Activated CD4-positive, alpha-beta T cell treated with anti-CD3 and anti-CD28 coated beads, Interleukin-2, amount 50 U/mL, for 1 hour (primary cell): Measurements from ENCODE around the gene TMEM225B.
"Not testable (repeated sequence)": the region's sequence is repeated elsewhere in the genome, so short reads cannot be mapped to it uniquely, and the experiment has no call there.

Experiments
- DNase-seq: peaks from one replicate; pipeline ENCODE4 v3.0.0-alpha.2; 2020

Gene TMEM225B, protein sequence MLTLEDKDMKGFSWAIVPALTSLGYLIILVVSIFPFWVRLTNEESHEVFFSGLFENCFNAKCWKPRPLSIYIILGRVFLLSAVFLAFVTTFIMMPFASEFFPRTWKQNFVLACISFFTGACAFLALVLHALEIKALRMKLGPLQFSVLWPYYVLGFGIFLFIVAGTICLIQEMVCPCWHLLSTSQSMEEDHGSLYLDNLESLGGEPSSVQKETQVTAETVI

DNA sequence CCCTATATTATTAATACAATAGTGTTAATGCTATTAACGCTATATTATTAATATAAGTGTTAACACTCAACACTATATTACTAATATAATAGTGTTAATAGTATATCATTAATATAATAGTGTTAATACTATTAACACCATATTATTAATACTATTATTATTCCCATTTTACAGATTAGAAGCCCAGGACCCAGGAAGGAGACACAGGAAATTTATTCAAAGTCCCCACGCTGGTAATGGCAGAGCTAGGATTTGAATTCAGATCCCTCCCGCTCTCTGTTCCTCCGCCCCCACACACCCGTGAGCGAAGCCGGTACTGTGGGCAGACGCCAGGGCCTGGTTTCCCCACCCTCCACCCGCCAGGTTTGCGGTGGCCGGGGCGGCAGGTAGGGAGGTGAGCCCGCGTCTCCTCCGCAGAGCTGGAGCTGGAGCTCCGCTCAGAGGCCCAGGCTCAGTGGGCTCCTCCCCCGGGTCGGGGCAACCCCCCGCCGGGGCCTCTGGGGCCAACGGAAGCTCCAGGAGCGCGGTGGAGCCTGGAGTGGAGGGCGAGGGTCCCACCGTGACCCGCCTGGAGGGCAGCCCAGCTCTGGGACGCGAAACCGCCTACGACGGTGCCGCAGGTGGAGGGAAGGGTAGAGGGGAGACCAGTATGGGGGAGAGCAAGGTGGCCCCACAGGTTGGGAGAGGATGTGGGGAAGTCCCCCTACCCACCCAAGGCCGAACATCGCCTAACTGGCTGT lies at the start of gene TMEM225B:
Gene TMEM225B (plus strand): TSS at position 506 of the 740 bp plus-strand sequence. CDS start 6,122 bp downstream, outside the sequence.
- DNase-seq, result no peak

DNA sequence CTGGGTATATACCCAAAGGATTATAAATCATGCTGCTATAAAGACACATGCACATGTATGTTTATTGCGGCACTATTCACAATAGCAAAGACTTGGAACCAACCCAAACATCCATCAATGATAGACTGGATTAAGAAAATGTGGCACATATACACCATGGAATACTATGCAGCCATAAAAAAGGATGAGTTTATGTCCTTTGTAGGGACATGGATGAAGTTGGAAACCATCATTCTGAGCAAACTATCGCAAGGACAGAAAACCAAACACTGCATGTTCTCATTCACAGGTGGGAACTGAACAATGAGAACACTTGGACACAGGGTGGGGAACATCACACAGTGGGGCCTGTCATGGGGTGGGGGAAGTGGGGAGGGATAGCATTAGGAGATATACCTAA lies 48.5 kb upstream of the TMEM225B start:
- not testable (repeated sequence) for DNase-seq

DNA sequence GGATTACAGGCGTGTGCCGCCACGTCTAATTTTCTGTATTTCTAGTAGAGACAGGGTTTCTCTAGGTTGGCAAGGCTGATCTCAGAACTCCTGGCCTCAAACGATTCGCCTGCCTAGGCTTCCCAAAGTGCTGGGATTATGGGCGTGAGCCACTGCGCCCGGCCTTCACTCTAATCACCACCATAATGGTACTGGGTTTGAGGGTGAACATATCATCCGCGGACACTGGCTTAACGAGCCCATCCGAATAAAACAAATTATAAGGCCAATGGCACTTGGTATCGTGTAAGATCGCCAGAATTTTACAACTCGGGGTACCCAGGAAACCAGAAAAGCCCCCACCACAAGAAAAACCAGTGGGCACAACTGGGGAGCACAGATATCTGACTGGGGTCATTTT lies 46.7 kb upstream of the TMEM225B start:
- DNase-seq, result no peak

DNA sequence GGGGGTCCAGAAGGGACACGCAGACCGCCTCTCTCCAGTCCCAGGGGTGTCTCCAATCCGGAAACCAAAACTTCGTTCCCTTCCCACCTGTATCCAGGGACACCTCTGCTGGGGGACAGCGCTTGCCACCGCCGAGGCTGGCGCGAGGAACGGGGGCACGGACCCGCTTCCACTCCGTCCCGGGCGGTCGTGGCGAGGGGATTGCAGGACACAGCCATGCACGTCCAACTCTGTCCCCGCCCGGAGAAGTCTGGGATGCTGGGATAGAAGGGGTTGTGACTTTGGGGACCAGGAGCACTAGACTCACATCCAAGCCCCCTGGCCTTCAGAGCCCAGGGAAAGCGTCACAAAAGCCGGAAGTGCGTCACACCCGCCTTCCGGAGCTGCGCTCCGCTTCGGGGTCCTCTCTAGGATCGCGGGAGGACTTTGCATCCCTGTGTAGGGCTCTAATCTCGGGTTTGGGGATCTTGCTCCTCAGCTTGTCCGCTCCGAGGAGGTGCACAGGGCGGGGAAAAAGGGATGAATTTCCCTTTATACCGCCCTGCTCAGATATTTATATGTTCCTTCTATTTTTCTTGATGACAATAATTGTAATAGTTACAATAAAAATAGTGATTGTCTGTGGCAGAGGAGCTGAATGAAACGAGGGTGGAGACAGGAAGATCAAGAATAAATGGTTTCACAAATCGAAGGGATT lies 46.2 kb upstream of the TMEM225B start, which contains the start of gene FAM200A:
Gene FAM200A (minus strand): TSS at position 348 of the 697 bp plus-strand sequence. CDS start 3,707 bp downstream, outside the sequence.
- peak; percentile 81 for DNase-seq

DNA sequence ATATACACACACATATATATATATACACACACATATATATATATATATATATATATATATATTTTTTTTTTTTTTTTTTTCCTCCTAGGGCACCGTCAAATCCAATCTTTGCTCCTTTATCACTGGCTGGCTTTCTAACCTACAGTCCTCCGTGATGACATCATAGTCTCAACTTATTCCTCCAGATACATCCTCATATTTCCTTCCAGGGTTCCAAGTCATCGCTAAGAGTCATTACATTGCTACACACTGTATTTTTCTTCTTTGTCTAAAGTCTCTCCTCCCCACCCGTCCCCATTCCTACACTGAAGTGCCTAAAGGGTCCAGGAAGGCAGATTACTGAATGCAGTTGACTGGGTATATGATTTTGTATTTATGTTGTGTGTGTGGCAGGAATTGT lies 45.0 kb upstream of the TMEM225B start:
- no peak for DNase-seq

DNA sequence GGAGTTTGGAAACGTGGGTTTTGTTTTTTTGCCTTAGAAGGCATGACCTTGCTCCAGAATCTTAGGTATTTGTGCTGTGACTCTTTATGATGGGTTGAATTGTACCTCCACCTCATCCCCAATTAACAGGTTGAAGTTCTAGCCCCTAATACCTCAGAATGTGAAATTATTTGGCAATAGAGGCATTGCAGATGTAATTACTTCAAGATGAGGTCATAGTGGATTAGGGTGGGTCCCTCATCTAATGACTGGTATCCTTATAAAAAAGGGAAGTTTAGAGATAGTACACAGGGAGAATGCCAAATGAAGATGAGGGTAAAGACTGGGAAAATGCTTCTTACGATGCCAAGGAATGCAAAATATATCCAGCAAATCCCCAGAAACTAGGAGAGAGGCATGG lies 43.1 kb upstream of the TMEM225B start:
- no peak for DNase-seq

DNA sequence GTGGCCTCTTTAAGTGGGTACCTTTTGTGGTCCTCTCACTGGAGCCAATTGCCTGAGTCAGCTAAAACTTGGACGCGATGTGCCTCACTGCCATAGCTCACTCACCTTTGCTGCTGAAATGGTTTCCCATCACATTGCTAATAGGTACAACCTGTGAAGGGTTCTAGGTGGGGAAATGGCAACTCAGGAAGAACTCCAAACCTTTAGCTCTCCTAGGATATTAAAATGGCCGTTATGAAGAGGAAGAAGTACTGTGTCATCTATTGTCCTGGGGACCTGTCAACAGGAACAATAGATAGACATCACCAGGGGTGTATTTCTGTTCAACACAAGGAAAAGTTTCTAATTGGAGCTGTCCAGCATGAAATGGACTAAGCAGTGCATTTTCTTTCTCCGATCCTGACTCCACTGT lies 40.9 kb upstream of the TMEM225B start:
- DNase-seq, result no peak

DNA sequence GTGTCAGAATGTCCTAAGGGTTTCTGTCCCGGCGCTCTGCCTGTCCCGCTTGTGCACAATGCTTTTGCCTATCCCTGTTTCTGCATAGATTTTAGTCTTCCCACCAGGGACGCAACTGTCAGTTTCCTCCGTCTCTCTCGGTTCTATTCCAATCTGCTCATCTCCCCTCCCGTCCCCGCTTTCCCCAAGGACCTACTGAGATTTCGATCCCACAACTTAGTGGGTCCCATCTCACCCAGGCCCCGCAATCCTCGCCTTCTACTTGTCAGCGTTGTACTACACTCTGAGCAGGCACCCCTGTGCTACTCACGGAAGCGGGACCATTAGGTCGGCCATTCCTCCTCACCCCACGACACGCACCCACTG lies 40.1 kb upstream of the TMEM225B start:
- no peak for DNase-seq

DNA sequence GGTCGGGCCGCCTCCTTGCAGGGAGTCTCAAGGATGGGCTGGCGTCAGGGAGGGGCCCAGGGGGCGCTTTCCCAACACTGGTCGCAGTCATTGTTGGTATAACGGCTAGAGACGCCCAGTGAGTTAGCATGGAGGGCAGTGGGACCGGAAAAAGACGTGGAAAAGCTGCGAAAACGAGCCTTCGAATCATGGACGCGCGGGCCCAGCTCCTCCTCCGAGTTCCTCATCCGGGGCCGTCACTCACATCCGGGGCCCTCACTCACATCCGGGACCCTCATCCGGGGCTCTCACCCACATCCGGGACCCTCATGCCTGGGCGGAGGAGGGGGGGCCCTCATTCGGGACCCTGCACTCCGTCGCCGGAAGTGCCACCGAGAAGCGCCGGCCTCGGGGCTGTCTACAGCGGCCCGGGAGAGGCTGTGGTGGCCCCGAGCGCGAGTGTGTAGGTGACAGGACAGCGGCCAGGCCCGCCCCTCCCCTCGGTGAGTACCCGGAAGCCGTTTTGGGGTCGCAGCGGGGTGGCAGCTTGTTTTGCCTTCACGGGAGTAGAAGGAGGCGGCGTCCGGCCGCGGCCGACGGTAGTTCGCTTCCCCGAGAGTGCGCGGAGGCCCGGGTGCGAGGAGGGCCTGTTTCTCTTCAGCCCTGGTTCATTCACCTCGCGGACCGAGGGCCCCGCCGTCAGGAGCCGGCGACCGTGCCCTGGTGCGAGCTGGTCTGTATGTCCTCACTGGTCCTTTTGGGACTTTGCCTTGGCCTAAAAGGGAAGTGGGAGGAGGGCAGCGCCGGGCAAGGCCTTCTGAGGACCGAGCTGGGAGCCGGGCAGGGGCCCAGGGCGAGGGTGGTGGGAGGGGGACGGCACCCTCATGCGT lies 39.5 kb upstream of the TMEM225B start, which contains the start of gene ZNF655:
Gene ZNF655 (plus strand): TSS at position 337 of the 869 bp plus-strand sequence. CDS start 1,918 bp downstream, outside the sequence.
- peak; percentile 86 for DNase-seq

DNA sequence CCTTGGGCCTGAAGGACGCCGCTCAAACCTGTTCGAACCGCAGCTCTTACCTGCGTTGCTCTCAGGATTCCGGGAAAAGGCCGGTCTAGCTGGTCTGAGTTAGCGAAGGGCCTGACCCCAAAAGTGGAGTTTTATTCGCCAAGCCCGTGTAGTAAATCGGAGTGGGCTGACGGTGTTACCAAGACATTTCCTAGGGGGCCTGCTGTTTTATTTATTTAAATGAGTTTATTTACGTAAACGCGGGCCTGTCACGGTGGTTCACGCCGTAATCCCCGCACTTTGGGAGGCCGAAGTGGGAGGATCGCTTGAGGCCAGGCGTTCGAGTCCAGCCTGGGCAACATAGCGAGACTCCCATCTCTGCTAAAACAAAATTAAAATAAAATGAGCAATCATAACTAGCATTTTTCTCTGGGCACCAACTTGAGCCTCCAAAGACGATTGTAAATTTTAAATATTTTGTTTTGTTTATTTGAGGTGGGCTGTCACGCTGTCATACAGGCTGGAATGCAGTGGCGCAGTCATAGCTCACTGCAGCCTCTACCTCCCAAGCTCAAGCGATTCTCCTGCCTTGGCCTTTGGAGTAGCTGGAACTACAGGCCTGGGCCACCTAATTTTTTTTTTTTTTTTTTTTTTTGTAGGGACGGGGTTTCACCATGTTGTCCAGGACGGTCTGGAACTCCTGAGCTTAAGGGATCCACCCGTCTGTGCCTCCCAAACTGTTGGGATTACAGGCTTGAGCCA lies 38.7 kb upstream of the TMEM225B start:
- DNase-seq, result no peak

DNA sequence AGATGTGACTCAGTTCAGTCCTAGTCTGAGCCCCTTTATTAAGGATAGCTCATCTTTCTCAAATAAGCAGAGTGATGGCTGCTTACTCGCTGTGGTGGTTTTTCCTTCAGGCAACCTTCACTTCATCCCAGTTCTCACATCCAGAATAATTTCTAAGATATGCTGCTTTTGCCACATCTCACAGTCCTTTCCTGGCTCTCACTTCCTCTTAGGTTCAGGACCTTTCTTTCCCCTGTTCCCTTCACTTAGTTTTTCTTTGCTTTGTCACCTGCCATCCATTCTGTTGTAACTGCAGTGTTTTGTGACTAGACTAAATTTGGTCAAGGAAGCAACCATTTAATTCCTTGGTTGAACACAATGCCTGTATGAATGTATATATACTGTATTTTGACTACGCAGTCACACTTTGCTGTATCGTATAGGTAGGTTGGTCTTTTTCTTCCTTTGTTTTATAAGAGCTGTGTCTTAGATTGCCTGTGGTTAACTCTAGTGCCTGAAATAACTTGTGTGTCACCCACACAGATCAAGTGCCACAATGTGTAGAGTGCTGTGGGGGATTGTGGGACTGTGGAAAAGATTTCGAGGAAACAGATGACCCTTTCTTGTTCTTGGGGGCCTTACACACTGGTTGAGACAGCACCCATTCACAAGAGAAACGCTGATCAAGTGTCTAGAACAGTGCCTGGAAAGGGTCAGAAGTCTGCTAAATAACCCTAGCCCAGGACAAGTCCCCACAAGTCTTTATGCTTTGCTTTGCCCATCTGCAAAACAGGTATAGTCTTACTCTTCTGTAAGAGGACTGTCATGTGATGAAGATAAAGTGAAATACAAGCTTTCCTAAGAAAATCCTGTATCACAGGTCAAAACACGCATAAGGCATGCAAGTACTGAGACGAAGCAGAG lies 37.0 kb upstream of the TMEM225B start:
- DNase-seq, result no peak

DNA sequence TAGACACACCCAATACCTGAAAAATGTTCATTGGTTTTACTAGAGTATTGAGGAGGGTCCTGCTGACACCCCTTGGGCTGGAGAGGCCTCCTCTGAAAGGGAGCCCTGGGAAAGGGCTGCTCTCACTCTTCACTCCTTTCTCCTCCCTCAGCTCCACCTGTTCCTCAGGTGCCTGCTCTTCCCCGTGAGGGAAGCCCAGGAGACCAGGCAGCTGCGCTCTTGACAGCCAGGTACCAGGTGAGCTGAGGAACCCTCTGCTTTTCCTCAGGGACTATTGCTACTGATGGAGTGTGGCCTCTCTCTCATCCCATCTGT lies 36.4 kb upstream of the TMEM225B start:
- no peak for DNase-seq

DNA sequence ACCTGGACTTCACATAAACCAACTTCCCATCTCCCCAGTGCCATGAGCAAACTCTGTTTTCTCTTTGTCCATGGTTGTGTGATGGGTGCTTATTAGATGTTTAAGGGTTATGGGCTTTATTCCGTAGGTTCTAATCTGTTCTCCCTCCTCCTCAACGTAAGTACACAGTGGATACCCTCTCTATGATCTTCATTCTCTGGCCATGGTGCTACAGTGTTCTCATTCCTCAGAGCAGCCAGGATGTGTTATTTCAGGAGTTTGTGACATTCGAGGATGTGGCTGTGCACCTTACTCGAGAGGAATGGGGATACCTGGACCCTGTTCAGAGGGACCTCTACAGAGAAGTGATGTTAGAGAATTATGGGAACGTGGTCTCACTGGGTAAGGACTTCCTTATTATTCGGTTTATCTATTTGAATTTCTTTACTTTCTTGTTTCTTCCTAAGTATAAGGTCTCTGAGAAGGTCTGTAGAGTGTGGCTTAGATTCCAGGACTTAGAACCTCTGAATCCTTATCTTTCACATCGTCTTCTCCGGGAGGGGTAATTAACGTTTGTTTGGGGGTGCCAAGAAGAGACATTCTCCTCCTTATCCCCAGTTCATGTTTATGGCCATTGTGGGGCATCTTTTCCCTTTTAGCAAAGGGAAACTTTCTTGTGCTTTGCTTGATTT lies 35.8 kb upstream of the TMEM225B start:
- DNase-seq, result no peak

DNA sequence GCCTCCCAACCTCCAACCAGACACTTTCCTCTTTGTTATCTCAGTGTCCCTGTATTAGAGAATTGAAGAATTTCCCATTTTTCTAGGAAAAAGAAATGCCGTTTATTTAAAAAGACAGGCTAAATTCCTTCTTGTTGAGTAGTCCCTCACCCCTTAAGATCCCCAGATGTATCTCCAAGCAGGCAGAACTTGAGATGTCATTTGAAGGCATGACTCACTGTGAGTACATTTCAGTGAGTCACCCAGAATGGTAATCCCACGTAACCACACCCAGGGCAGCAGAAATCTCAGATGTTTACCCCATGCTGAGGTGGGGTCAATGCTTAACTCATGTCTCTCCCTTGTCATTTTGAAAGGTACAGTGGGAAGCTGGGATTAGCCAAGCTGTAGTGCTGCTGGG lies 35.2 kb upstream of the TMEM225B start:
- no peak for DNase-seq

DNA sequence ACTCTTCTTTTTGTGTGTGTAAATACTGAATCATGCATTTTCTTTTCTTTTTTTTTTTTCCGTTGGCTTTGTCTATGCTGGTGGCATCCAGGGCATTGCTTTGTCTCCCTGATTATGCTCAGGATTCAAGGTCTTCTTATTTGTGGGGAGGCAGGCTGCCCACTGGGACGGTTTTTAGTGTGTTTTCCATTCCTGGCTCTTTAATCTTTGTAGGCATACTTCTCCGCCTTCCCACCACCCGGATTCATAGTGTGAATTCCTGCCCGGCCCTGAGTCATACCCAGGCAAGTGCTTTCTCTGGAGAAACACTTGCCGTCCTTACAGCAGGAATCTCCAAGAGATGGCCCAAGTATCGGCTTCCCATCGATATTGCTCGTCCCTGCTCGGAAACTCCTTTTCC lies 34.4 kb upstream of the TMEM225B start:
- DNase-seq, result no peak

DNA sequence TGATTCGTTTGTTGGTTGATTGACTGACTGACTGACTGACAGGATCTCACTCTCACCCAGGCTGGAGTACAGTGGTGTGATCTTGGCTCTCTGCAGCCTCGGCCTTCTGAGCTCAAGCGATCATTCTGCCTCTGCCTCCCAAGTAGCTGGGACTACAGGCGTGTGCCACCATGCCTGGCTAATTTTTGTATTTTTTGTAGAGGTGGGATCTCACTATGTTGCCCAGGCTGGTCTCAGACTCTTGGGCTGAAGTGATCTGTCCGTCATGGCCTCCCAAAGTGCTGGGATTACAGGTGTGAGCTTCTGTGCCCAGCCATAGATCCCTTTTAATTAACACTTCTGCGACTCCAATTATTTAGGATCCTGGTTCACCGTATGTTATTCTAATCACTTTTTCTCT lies 29.3 kb upstream of the TMEM225B start:
- not testable (repeated sequence) for DNase-seq

DNA sequence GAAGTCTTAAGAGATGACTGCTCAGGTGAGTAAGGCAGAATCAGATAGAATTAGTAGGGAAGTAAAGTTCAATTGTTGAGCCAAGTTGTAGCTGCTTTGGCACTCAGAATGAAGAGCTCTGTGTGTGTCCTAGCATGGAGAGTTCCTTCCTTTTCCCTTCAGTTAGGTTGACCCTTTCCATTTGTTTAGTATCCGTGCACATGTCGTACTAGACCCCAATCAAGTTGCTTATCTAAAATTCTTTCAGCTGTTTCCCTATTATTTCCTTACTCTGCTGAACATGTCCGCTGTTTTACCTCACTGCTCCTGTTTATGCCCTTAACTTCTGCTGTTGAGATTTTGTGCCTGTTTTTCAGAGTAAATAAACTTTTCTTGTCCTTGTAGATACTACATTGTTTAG lies 26.3 kb upstream of the TMEM225B start:
- no peak for DNase-seq

DNA sequence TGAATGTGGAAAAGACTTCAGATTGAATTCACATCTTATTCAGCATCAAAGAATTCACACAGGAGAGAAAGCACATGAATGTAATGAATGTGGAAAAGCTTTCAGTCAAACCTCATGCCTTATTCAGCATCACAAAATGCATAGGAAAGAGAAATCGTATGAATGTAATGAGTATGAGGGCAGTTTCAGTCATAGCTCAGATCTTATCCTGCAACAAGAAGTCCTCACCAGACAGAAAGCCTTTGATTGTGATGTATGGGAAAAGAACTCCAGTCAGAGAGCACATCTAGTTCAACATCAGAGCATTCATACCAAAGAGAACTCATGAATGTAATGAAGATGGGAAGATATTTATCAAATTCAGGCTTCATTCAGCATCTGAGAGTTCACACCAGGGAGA lies 24.8 kb upstream of the TMEM225B start:
- no peak for DNase-seq

DNA sequence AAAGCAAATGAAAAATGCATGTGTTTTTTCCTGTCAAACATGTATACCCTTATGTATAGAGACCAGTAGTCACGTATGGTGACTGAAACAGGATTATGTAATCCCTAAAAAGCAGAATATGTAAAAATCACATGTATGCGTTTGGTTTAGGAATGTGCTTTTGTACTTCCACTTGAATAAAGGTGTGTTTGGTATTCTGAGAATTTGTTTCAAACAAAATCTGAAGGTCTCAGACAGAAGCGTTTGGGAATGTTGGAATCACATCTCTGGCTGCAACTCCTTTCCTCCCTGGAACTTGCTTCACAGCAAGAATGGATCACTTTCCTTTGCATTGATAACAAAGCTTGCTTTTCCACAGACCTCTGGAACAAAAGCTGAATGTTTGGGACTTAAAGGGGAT lies 21.8 kb upstream of the TMEM225B start:
- DNase-seq, result no peak

DNA sequence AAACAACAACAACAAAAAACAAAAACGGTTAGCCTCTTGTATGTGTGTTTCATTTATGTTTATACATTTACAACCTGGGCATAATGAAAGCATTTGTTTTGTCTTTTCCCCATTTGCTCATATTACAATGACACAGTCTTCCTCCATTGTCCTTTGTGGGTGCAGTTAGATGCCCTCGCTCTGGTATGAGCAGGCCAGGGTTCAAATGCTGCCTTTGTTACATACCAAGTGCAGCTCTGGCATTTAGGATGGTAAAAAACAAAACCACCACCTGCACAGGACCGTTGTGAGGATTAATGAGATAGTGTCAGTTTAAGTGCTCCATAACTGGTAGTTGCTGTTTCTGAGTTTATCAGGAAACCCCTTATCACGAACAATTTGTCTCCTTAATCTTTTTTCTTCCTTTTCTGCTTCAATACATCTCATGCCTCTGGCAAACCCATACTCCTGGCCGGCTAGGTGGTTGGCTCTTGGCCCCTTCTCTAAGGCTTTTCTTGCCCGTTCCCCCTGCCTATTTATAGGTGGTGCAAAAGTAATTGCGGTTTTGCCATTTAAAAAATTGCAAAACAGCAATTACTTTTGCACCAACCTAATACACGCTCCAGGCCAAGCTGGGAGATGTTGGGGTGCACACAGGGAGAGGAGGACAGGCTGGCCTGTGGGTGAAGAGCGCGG lies 18.6 kb upstream of the TMEM225B start:
- DNase-seq, result no peak
